Panc1 (cell line): ENCODE data around the gene SURF2. TPM values are rescaled to one million over a fixed set of nuclear protein-coding genes. Genes with fewer than 3 reads are reported as not detected.

Experiments used
- ATAC-seq: fragments of 200-7000 bp; cut with Tn5 transposase; 2 replicates; pipeline ENCODE4 v1.9.1; 2020; ENCODE audit warnings: mild to moderate bottlenecking, moderate library complexity
- BruUV-seq: library from RNA; stranded (reverse); fragments of 400-500 nt; replicated peaks from 2 replicates; lab custom pipeline; 2021; lab: Mats Ljungman, UMichigan
- CTCF ChIA-PET: fragments of 300-600 bp; sonication (Branson Sonifier 250); formaldehyde crosslinking; loops from one replicate; lab custom pipeline; 2022; ENCODE audit warnings: antibody characterized with exemption; lab: Charles Lee
- POLR2A ChIA-PET: fragments of 300-600 bp; sonication (Branson Sonifier 250); formaldehyde crosslinking; loops from one replicate; lab custom pipeline; 2022; ENCODE audit warnings: antibody characterized with exemption; lab: Charles Lee
- DNase-seq: peaks from one replicate; pipeline ENCODE4 v3.0.0-alpha.2; 2010; ENCODE audit warnings: low read depth, low spot score
- H3K27ac ChIP-seq: 2 replicates; pipeline ENCODE4 v1.5.1; 2011; ENCODE audit warnings: mild to moderate bottlenecking, low read length, inconsistent platforms
- H3K27me3 ChIP-seq: fragments of 200-500 bp; sonication (Bioruptor generic); 2 replicates; pipeline ENCODE4 v1.6.0; 2014; ENCODE audit warnings: low read length, inconsistent platforms; ENCODE audit not compliant: control insufficient read depth, insufficient read depth
- H3K36me3 ChIP-seq: fragments of 200-500 bp; sonication (Bioruptor generic); 2 replicates; pipeline ENCODE4 v1.5.1; 2014; ENCODE audit warnings: inconsistent platforms, mild to moderate bottlenecking, low read length, moderate library complexity; ENCODE audit not compliant: control insufficient read depth, insufficient read depth
- H3K4me1 ChIP-seq: 2 replicates; pipeline ENCODE4 v1.5.1; 2011; ENCODE audit warnings: inconsistent platforms, mild to moderate bottlenecking, low read length, moderate library complexity; ENCODE audit not compliant: control insufficient read depth, insufficient read depth
- H3K4me3 ChIP-seq, 2 experiments: 2 replicates each; pipeline ENCODE4 v1.5.1; 2011 to 2012; ENCODE audit warnings: low read depth in 2 of 2, low read length in 2 of 2, mild to moderate bottlenecking in 2 of 2, inconsistent platforms in 1 of 2, moderate library complexity in 1 of 2
- H3K9me3 ChIP-seq: fragments of 200-500 bp; sonication (Bioruptor generic); 2 replicates; pipeline ENCODE4 v1.5.1; 2014; ENCODE audit warnings: low read depth, mild to moderate bottlenecking, inconsistent platforms, low read length, moderate library complexity; ENCODE audit not compliant: control insufficient read depth, insufficient read depth
- CTCF ChIP-seq: fragments of 450-650 bp; IDR thresholded peaks from 2 replicates; pipeline ENCODE4 v1.5.1; 2017; ENCODE audit warnings: mild to moderate bottlenecking
- POLR2AphosphoS5 ChIP-seq: IDR thresholded peaks from 2 replicates; pipeline ENCODE4 v1.6.1; 2012; ENCODE audit warnings: mild to moderate bottlenecking, low read depth, low read length, moderate library complexity
- REST ChIP-seq, 2 experiments: IDR thresholded peaks; 2 replicates each; pipeline ENCODE4 v1.6.1; 2011 to 2012; ENCODE audit warnings: low read depth in 2 of 2, control low read depth in 1 of 2, low read length in 1 of 2, mild to moderate bottlenecking in 1 of 2, moderate library complexity in 1 of 2; ENCODE audit not compliant: insufficient read depth in 1 of 2
- SIN3A ChIP-seq: IDR thresholded peaks from 2 replicates; pipeline ENCODE4 v1.6.1; 2012; ENCODE audit warnings: low read depth, mild to moderate bottlenecking, low read length, moderate library complexity, borderline replicate concordance; ENCODE audit not compliant: insufficient read depth
- TCF7L2 ChIP-seq: IDR thresholded peaks from 2 replicates; pipeline ENCODE4 v1.6.1; 2011; ENCODE audit warnings: mild to moderate bottlenecking, low read depth, low read length, inconsistent platforms
- in situ Hi-C: cut with HindIII; loops from 2 replicates; pipeline ENCODE4 v1.10.0; 2016; ENCODE audit warnings: low sequenced_read_pairs, low pct_unique_long_range_greater_than_20kb
- intact Hi-C: fragments of 100-400 bp; cut with micrococcal nuclease; formaldehyde crosslinking; loops from one replicate; pipeline ENCODE4 v1.10.0; 2022; ENCODE audit not compliant: unreplicated experiment
- total RNA-seq: library from RNA; stranded (reverse); gene quantifications from one replicate; pipeline ENCODE4 v1.2.1, GENCODE V29; 2021; ENCODE audit not compliant: unreplicated experiment

Gene SURF2
- total RNA-seq, 1 experiment from 2014 or later: 19.2 TPM

- TF ChIP-seq REST (IDR thresholded peaks at IDR 0.05; ENCODE audit: insufficient read depth in 1 of 2, low read depth in 2 of 2, low read length in 1 of 2) (no peak), TCF7L2 (no peak), CTCF (no peak), SIN3A (no peak), POLR2AphosphoS5 (no peak)
- ATAC-seq (no peak), DNase-seq (no peak)
- H3K4me3 ChIP-seq: no peak overlapping the region
- no peaks in the 10 kb centered on the region for H3K9me3 ChIP-seq
- in situ Hi-C loops: no loop called here
- H3K4me1 ChIP-seq: no peaks in the 10 kb centered on the region
- intact Hi-C loops: no loop called here
- BruUV-seq: no TSS peak
- H3K27ac ChIP-seq: no peak overlapping the region
- CTCF ChIA-PET: no interaction called here
- H3K36me3 ChIP-seq: no peaks in the 10 kb centered on the region
- no peaks in the 10 kb centered on the region for H3K27me3 ChIP-seq
- POLR2A ChIA-PET: no interaction called here
Measured at GRCh38 chr9:133385452-133385851, 29.1 kb downstream of the SURF2 start.

- BruUV-seq: no TSS peak
- intact Hi-C loops (no loop called here), in situ Hi-C loops (no loop called here)
- no peaks in the 10 kb centered on the region for H3K4me1 ChIP-seq
- DNase-seq (no peak), ATAC-seq (no peak)
- H3K4me3 ChIP-seq: no peak overlapping the region
- POLR2A ChIA-PET: no interaction called here
- TF ChIP-seq SIN3A (no peak), REST (IDR thresholded peaks at IDR 0.05; ENCODE audit: insufficient read depth in 1 of 2, low read depth in 2 of 2, low read length in 1 of 2) (no peak), CTCF (no peak), TCF7L2 (no peak), POLR2AphosphoS5 (no peak)
- CTCF ChIA-PET: interaction anchor here (0.6 kb wide), 1 partner anchor 56 kb away, joined by 4 read pairs; no protein-coding TSS in a partner anchor
- H3K36me3 ChIP-seq: no peaks in the 10 kb centered on the region
- H3K9me3 ChIP-seq: no peaks in the 10 kb centered on the region
- no peak overlapping the region for H3K27ac ChIP-seq
- no peaks in the 10 kb centered on the region for H3K27me3 ChIP-seq
Measured at GRCh38 chr9:133386338-133386737, 30.0 kb downstream of the SURF2 start.
